ENCODE measurements around the gene CHD3.

Gene CHD3

GRCh38 chr17:7875804-7876370 is 12.7 kb upstream of the CHD3 start:
- no peak for DNase-seq

GRCh38 chr17:7878234-7878633 is 10.4 kb upstream of the CHD3 start:
- DNase-seq: no peak

- no peak for DNase-seq
Measured at GRCh38 chr17:7880076-7880868, 8.3 kb upstream of the CHD3 start.

- peak; percentile 54 for DNase-seq
Measured at GRCh38 chr17:7881276-7882054, 7.1 kb upstream of the CHD3 start.

- DNase-seq: peak; percentile 54
Measured at GRCh38 chr17:7882068-7882467, 6.5 kb upstream of the CHD3 start.

- DNase-seq: no peak
Measured at GRCh38 chr17:7882629-7883028, 6.0 kb upstream of the CHD3 start.

GRCh38 chr17:7883781-7884386 is 4.7 kb upstream of the CHD3 start:
- DNase-seq: no peak

GRCh38 chr17:7884581-7885366 is 3.8 kb upstream of the CHD3 start:
- no peak for DNase-seq

GRCh38 chr17:7885367-7886226 is 3.0 kb upstream of the CHD3 start:
- no peak for DNase-seq

GRCh38 chr17:7886227-7887037 is 2.2 kb upstream of the CHD3 start:
- DNase-seq: no peak

- DNase-seq: peak; percentile 75
Measured at GRCh38 chr17:7887038-7887481, 1.5 kb upstream of the CHD3 start.

- DNase-seq: peak; percentile 86
Measured at GRCh38 chr17:7887482-7888183, 956 bp upstream of the CHD3 start.

GRCh38 chr17:7889166-7889955 is 772 bp downstream of the CHD3 start:
- peak; percentile 93 for DNase-seq

- no peak for DNase-seq
Measured at GRCh38 chr17:7893187-7893880, 4.7 kb downstream of the CHD3 start.

- DNase-seq: no peak
Measured at GRCh38 chr17:7894226-7894625, 5.6 kb downstream of the CHD3 start.

GRCh38 chr17:7894866-7895265 is 6.3 kb downstream of the CHD3 start:
- DNase-seq: no peak

GRCh38 chr17:7897090-7897489 is 8.5 kb downstream of the CHD3 start:
- DNase-seq: no peak

GRCh38 chr17:7897773-7898172 is 9.2 kb downstream of the CHD3 start:
- DNase-seq: no peak

All from NCI-H2029 (cell line).